GM12878 (cell line): ENCODE results near the gene NET1. TPM values are rescaled to one million over a fixed set of nuclear protein-coding genes. Genes with fewer than 3 reads are reported as not detected.

Experiments used
- ATAC-seq: fragments of 200-7000 bp; cut with Tn5 transposase; 3 replicates; pipeline ENCODE4 v1.9.1; 2020; ENCODE audit warnings: mild to moderate bottlenecking, moderate library complexity
- BruUV-seq: library from RNA; stranded (reverse); fragments of 400-500 nt; replicated peaks from 2 replicates; lab custom pipeline; 2021; lab: Mats Ljungman, UMichigan
- CTCF ChIA-PET: fragments of 300-600 bp; sonication (Branson Sonifier 250); formaldehyde crosslinking; extraction: SDS; loops from one replicate; lab custom pipeline; 2021; ENCODE audit warnings: inconsistent platforms; lab: Yijun Ruan, JAX
- POLR2A ChIA-PET: fragments of 350-600 bp; formaldehyde crosslinking; extraction: SDS; loops from one replicate; lab custom pipeline; 2021; ENCODE audit warnings: inconsistent platforms; lab: Charles Lee
- RAD21 ChIA-PET: fragments of 300-600 bp; sonication (Branson Sonifier 250); formaldehyde crosslinking; loops from one replicate; lab custom pipeline; 2023; ENCODE audit warnings: antibody characterized with exemption; ENCODE audit not compliant: unreplicated experiment; lab: Charles Lee
- SMC1A ChIA-PET: fragments of 300-600 bp; sonication (Branson Sonifier 250); formaldehyde crosslinking; loops from one replicate; lab custom pipeline; 2023; ENCODE audit not compliant: unreplicated experiment, uncharacterized antibody; lab: Charles Lee
- DNase-seq: peaks from one replicate; pipeline ENCODE4 v3.0.0-alpha.2; 2011; ENCODE audit warnings: low read depth, low spot score
- FAIRE-seq: peaks from 3 replicates; lab custom pipeline; 2011; peaks lifted over from hg19 to GRCh38; lab: Jason Lieb, UNC
- H2AFZ ChIP-seq: 2 replicates; pipeline ENCODE4 v1.6.0; 2011; ENCODE audit warnings: low read depth, low read length, control low read depth; ENCODE audit not compliant: control insufficient read depth
- H3K27ac ChIP-seq: 2 replicates; pipeline ENCODE4 v1.5.1; 2011; ENCODE audit warnings: control low read depth; ENCODE audit not compliant: control insufficient read depth, insufficient read depth
- H3K27me3 ChIP-seq, 2 experiments: replicated peaks in 1 of 2; 2 replicates each; pipeline versions ENCODE4 v1.6.0 to v1.6.1; 2011; ENCODE audit warnings: low read length in 1 of 2; ENCODE audit not compliant: control insufficient read depth in 2 of 2, insufficient read depth in 2 of 2
- H3K36me3 ChIP-seq, 2 experiments: 2 replicates each; pipeline ENCODE4 v1.5.1; 2011; ENCODE audit warnings: low read length in 1 of 2; ENCODE audit not compliant: control insufficient read depth in 2 of 2, insufficient read depth in 2 of 2
- H3K4me1 ChIP-seq: 2 replicates; pipeline ENCODE4 v1.6.1; 2011; ENCODE audit warnings: mild to moderate bottlenecking, low read length, moderate library complexity, mixed read lengths; ENCODE audit not compliant: control insufficient read depth, insufficient read depth
- H3K4me2 ChIP-seq: 2 replicates; pipeline ENCODE4 v1.6.0; 2011; ENCODE audit warnings: control low read depth; ENCODE audit not compliant: control insufficient read depth, insufficient read depth
- H3K4me3 ChIP-seq: fragments of 200-600 bp; sonication (generic); 2 replicates; pipeline ENCODE4 v1.5.1; 2016
- H3K79me2 ChIP-seq: 2 replicates; pipeline ENCODE4 v1.6.0; 2011; ENCODE audit warnings: low read length; ENCODE audit not compliant: control insufficient read depth, insufficient read depth
- H3K9ac ChIP-seq: 2 replicates; pipeline ENCODE4 v1.8.0; 2011; ENCODE audit warnings: low read length, control low read depth, mixed read lengths; ENCODE audit not compliant: control insufficient read depth, insufficient read depth
- H3K9me3 ChIP-seq: replicated peaks from 3 replicates; pipeline ENCODE4 v1.5.1; 2011; ENCODE audit warnings: mild to moderate bottlenecking, low read length; ENCODE audit not compliant: control insufficient read depth, insufficient read depth
- H4K20me1 ChIP-seq: 2 replicates; pipeline ENCODE4 v1.6.0; 2011; ENCODE audit not compliant: control insufficient read depth, insufficient read depth
- CEBPB ChIP-seq, 2 experiments: fragments of 150-350 bp in 1 of 2; IDR thresholded peaks; 2 replicates each; pipeline ENCODE4 v1.6.1; 2012 to 2014; ENCODE audit warnings: low read depth in 2 of 2, low read length in 2 of 2, borderline replicate concordance in 1 of 2, inconsistent platforms in 1 of 2
- IKZF1 ChIP-seq: fragments of 450-650 bp; conservative IDR thresholded peaks from 2 replicates; pipeline ENCODE4 v1.6.1; 2017; ENCODE audit warnings: antibody characterized with exemption, mild to moderate bottlenecking
- KAT2A ChIP-seq: conservative IDR thresholded peaks from 2 replicates; pipeline ENCODE4 v1.6.1; 2011; ENCODE audit warnings: low read depth, low read length; ENCODE audit not compliant: control insufficient read depth
- KLF5 ChIP-seq: fragments of 450-650 bp; IDR thresholded peaks from 2 replicates; pipeline ENCODE4 v1.6.1; 2014; ENCODE audit warnings: mild to moderate bottlenecking; ENCODE audit not compliant: partially characterized antibody
- MYC ChIP-seq: IDR thresholded peaks from 2 replicates; pipeline ENCODE4 v1.6.1; 2011; ENCODE audit warnings: mild to moderate bottlenecking, low read length, moderate library complexity, inconsistent platforms; ENCODE audit not compliant: insufficient read depth, insufficient replicate concordance, insufficient read length, severe bottlenecking
- RB1 ChIP-seq: fragments of 450-650 bp; formaldehyde crosslinking; IDR thresholded peaks from 2 replicates; pipeline ENCODE4 v1.6.1; 2017; ENCODE audit warnings: mild to moderate bottlenecking, borderline replicate concordance
- SIX5 ChIP-seq: IDR thresholded peaks from 2 replicates; pipeline ENCODE4 v1.6.1; 2011; ENCODE audit warnings: mild to moderate bottlenecking, low read depth, low read length, moderate library complexity; ENCODE audit not compliant: severe bottlenecking
- SMARCA5 ChIP-seq: fragments of 450-650 bp; IDR thresholded peaks from 2 replicates; pipeline ENCODE4 v1.6.1; 2017; ENCODE audit warnings: mild to moderate bottlenecking
- ZNF274 ChIP-seq: IDR thresholded peaks from one replicate; pipeline ENCODE4 v1.8.0; 2011; ENCODE audit not compliant: insufficient read length, insufficient read depth
- WGBS: methylation state at CpG from one replicate; pipeline ENCODE4 v1.1.6; 2016; ENCODE audit warnings: low lambda C conversion rate; ENCODE audit not compliant: insufficient replicate concordance, insufficient coverage; ENCODE audit errors: missing lambda C conversion rate; 5-methylcytosine and 5-hydroxymethylcytosine counted together
- in situ Hi-C: fragments of 300-500 bp; cut with MboI; formaldehyde crosslinking; loops from 9 replicates; pipeline ENCODE4 v1.14.3; 2018; ENCODE audit warnings: mixed read lengths
- intact Hi-C: fragments of 100-400 bp; cut with micrococcal nuclease; formaldehyde crosslinking; loops from one replicate; pipeline ENCODE4 v1.14.2; 2022; ENCODE audit not compliant: unreplicated experiment
- polyA plus RNA-seq, 11 experiments: library from polyadenylated mRNA; depleted of rRNA in 4 of 11; unstranded in 6 of 11; stranded (reverse) in 5 of 11; fragments of >200 nt; fragmentation: Nextera tagmentation in 4 of 11; fragmentation: Illumina TruSeq in 1 of 11; extraction: Ambion mirVana in 4 of 11; extraction: Trizol in 1 of 11; gene quantifications; 1 replicate in 1 of 11; 2 replicates in 10 of 11; pipeline versions ENCODE4 v1.2.1 to v1.2.3, GENCODE V29; 2011 to 2016; ENCODE audit warnings: inconsistent platforms in 2 of 11, missing spikeins in 2 of 11, low read depth in 1 of 11
- total RNA-seq, 4 experiments: library from RNA; depleted of rRNA in 3 of 4; stranded (reverse); fragments of >200 nt in 3 of 4; fragmentation: Illumina TruSeq in 1 of 4; extraction: Trizol in 1 of 4; gene quantifications; 2 replicates each; pipeline versions ENCODE4 v1.2.1 to v1.2.3, GENCODE V29; 2013 to 2021
- TF ChIP-seq, protein P1 (sequence below): fragments of 450-650 bp; IDR thresholded peaks from 2 replicates; pipeline ENCODE4 v1.6.1; 2017; ENCODE audit warnings: mild to moderate bottlenecking, moderate library complexity
- TF ChIP-seq, protein P2 (sequence below): IDR thresholded peaks from 2 replicates; pipeline ENCODE4 v1.6.1; 2012; ENCODE audit warnings: low read depth, low read length, improper control_type of control experiment
- TF ChIP-seq, protein P3 (sequence below): fragments of 450-650 bp; IDR thresholded peaks from 2 replicates; pipeline ENCODE4 v1.6.1; 2017; ENCODE audit warnings: mild to moderate bottlenecking, moderate library complexity

The NET1 gene
- total and polyA plus RNA-seq, 10 of the 15 experiments (the other 5 are each of a cell fraction or from before 2014, with no cell fraction given), result 6.5 to 22.7 (median 18.4) TPM

DNA sequence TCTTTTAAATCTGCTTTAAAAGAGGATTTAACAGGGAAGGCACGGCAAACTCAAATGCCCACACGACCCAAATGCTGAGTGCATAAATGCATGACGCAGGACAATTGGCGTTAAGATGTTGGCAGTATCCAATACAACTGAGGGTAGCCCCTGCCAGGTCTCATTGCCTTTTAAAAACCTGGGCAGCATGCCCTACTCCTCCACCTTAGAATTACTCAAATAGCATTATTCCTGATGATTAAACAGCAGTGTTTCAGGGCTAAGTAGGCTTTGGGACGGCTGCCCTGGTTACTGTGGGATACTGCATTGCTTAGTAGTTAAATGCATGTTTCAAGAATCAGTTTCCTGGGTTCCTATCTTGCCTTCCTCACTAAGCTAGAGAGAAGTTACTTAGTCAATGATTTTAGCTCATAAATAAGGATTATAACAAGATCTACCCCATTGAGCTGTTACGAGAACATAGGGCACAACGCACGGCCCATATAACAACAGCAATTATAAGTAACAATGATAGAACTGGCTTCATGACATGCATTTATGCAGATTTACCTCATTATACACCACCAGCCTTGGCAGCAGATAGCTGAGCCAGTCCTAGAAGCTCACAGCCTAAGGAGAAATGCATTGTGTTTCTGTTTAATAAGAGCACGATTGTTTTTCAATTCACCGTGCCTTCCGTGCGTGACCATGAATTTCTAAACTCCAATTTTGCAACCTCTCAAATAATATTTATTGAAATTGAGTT, 15.6 kb upstream of the NET1 start:
- no peaks in the 10 kb centered on the region for H3K79me2 ChIP-seq
- no peak overlapping the region for H3K4me3 ChIP-seq
- H3K27ac ChIP-seq, result no peak overlapping the region
- H3K9ac ChIP-seq, result no peak overlapping the region
- ATAC-seq (no peak), DNase-seq (no peak), FAIRE-seq (no peak)
- H3K4me1 ChIP-seq, result no peaks in the 10 kb centered on the region
- no peak overlapping the region for H2AFZ ChIP-seq
- no peaks in the 10 kb centered on the region; the same call in 2 of the 3 replicates for H3K9me3 ChIP-seq
- no TSS peak for BruUV-seq
- in situ Hi-C loops, result no loop called here
- intact Hi-C loops, result no loop called here
- POLR2A ChIA-PET, result no interaction called here
- WGBS, result 67% methylated on average over 12 of the region's 12 CpGs
- no peaks in the 10 kb centered on the region for H3K36me3 ChIP-seq
- no peak overlapping the region for H3K4me2 ChIP-seq
- RAD21 ChIA-PET, result no interaction called here
- CTCF ChIA-PET, result no interaction called here
- SMC1A ChIA-PET, result interaction anchor here (1.3 kb wide), 1 partner anchor 10 kb away, joined by 3 read pairs; no protein-coding TSS in a partner anchor
- no peaks in the 10 kb centered on the region for H4K20me1 ChIP-seq
- H3K27me3 ChIP-seq, result peaks cover 0 to 2% of the 10 kb centered on the region in 2 experiments; a peak in 2 of 4 replicates
- TF ChIP-seq ZNF274 (no peak), CEBPB (IDR thresholded peaks at IDR 0.05; ENCODE audit: borderline replicate concordance in 1 of 2, low read depth in 2 of 2, low read length in 2 of 2) (no peak), SIX5 (no peak), SMARCA5 (no peak), KAT2A (no peak), IKZF1 (no peak), MYC (no peak), KLF5 (no peak), RB1 (no peak)
- TF ChIP-seq, protein P1, sequence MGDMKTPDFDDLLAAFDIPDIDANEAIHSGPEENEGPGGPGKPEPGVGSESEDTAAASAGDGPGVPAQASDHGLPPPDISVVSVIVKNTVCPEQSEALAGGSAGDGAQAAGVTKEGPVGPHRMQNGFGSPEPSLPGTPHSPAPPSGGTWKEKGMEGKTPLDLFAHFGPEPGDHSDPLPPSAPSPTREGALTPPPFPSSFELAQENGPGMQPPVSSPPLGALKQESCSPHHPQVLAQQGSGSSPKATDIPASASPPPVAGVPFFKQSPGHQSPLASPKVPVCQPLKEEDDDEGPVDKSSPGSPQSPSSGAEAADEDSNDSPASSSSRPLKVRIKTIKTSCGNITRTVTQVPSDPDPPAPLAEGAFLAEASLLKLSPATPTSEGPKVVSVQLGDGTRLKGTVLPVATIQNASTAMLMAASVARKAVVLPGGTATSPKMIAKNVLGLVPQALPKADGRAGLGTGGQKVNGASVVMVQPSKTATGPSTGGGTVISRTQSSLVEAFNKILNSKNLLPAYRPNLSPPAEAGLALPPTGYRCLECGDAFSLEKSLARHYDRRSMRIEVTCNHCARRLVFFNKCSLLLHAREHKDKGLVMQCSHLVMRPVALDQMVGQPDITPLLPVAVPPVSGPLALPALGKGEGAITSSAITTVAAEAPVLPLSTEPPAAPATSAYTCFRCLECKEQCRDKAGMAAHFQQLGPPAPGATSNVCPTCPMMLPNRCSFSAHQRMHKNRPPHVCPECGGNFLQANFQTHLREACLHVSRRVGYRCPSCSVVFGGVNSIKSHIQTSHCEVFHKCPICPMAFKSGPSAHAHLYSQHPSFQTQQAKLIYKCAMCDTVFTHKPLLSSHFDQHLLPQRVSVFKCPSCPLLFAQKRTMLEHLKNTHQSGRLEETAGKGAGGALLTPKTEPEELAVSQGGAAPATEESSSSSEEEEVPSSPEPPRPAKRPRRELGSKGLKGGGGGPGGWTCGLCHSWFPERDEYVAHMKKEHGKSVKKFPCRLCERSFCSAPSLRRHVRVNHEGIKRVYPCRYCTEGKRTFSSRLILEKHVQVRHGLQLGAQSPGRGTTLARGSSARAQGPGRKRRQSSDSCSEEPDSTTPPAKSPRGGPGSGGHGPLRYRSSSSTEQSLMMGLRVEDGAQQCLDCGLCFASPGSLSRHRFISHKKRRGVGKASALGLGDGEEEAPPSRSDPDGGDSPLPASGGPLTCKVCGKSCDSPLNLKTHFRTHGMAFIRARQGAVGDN, result no peak
- TF ChIP-seq, protein P2, sequence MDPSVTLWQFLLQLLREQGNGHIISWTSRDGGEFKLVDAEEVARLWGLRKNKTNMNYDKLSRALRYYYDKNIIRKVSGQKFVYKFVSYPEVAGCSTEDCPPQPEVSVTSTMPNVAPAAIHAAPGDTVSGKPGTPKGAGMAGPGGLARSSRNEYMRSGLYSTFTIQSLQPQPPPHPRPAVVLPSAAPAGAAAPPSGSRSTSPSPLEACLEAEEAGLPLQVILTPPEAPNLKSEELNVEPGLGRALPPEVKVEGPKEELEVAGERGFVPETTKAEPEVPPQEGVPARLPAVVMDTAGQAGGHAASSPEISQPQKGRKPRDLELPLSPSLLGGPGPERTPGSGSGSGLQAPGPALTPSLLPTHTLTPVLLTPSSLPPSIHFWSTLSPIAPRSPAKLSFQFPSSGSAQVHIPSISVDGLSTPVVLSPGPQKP, result no peak
- TF ChIP-seq, protein P3, sequence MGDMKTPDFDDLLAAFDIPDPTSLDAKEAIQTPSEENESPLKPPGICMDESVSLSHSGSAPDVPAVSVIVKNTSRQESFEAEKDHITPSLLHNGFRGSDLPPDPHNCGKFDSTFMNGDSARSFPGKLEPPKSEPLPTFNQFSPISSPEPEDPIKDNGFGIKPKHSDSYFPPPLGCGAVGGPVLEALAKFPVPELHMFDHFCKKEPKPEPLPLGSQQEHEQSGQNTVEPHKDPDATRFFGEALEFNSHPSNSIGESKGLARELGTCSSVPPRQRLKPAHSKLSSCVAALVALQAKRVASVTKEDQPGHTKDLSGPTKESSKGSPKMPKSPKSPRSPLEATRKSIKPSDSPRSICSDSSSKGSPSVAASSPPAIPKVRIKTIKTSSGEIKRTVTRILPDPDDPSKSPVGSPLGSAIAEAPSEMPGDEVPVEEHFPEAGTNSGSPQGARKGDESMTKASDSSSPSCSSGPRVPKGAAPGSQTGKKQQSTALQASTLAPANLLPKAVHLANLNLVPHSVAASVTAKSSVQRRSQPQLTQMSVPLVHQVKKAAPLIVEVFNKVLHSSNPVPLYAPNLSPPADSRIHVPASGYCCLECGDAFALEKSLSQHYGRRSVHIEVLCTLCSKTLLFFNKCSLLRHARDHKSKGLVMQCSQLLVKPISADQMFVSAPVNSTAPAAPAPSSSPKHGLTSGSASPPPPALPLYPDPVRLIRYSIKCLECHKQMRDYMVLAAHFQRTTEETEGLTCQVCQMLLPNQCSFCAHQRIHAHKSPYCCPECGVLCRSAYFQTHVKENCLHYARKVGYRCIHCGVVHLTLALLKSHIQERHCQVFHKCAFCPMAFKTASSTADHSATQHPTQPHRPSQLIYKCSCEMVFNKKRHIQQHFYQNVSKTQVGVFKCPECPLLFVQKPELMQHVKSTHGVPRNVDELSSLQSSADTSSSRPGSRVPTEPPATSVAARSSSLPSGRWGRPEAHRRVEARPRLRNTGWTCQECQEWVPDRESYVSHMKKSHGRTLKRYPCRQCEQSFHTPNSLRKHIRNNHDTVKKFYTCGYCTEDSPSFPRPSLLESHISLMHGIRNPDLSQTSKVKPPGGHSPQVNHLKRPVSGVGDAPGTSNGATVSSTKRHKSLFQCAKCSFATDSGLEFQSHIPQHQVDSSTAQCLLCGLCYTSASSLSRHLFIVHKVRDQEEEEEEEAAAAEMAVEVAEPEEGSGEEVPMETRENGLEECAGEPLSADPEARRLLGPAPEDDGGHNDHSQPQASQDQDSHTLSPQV, result no peak
